H1 (cell line): Measurements from ENCODE around the gene ERP29. TPM values are rescaled to one million over a fixed set of nuclear protein-coding genes. Genes with fewer than 3 reads are reported as not detected.

Source experiments
- CTCF ChIA-PET: fragments of 300-600 bp; sonication (Branson Sonifier 250); formaldehyde crosslinking; loops from one replicate; lab custom pipeline; 2021; ENCODE audit not compliant: partially characterized antibody; lab: Charles Lee
- POLR2A ChIA-PET: fragments of 300-600 bp; sonication (Branson Sonifier 250); formaldehyde crosslinking; loops from one replicate; lab custom pipeline; 2021; ENCODE audit warnings: inconsistent platforms; ENCODE audit not compliant: partially characterized antibody; lab: Charles Lee
- DNase-seq, 2 experiments: peaks; one replicate each; pipeline versions ENCODE4 v3.0.0 to v3.0.0-alpha.2; 2010 to 2022; ENCODE audit warnings: low spot score in 2 of 2, low read depth in 1 of 2, mixed read lengths in 1 of 2
- FAIRE-seq: peaks from 2 replicates; lab custom pipeline; 2011; peaks lifted over from hg19 to GRCh38; lab: Jason Lieb, UNC
- H2AFZ ChIP-seq: 2 replicates; pipeline ENCODE4 v1.8.1; 2012; ENCODE audit warnings: low read length, inconsistent platforms
- H2AK5ac ChIP-seq: 2 replicates; pipeline ENCODE4 v1.6.1; 2013; ENCODE audit warnings: low read depth, low read length
- H2BK120ac ChIP-seq: replicated peaks from 2 replicates; pipeline ENCODE3; 2013; ENCODE audit warnings: low read depth, low read length, inconsistent platforms
- H2BK12ac ChIP-seq: 2 replicates; pipeline ENCODE4 v1.6.1; 2013; ENCODE audit warnings: low read depth, low read length
- H2BK15ac ChIP-seq: 2 replicates; pipeline ENCODE4 v1.6.1; 2013; ENCODE audit warnings: low read length
- H2BK20ac ChIP-seq: 2 replicates; pipeline ENCODE4 v1.6.1; 2013; ENCODE audit warnings: low read length
- H2BK5ac ChIP-seq: 2 replicates; pipeline ENCODE4 v1.6.1; 2013; ENCODE audit warnings: low read depth, low read length
- H3K14ac ChIP-seq: 2 replicates; pipeline ENCODE4 v1.6.1; 2013; ENCODE audit warnings: inconsistent platforms; ENCODE audit not compliant: insufficient read length
- H3K18ac ChIP-seq: 2 replicates; pipeline ENCODE4 v1.6.1; 2013; ENCODE audit warnings: low read length; ENCODE audit errors: extremely low read depth
- H3K23ac ChIP-seq: 2 replicates; pipeline ENCODE4 v1.6.1; 2013; ENCODE audit warnings: inconsistent platforms; ENCODE audit not compliant: insufficient read length
- H3K23me2 ChIP-seq: 2 replicates; pipeline ENCODE4 v1.6.1; 2013; ENCODE audit warnings: low read depth, low read length
- H3K27ac ChIP-seq: 2 replicates; pipeline ENCODE4 v1.6.1; 2011; ENCODE audit warnings: low read depth, low read length, inconsistent platforms
- H3K27me3 ChIP-seq, 4 experiments: replicated peaks in 1 of 4; 1 replicate in 1 of 4; 2 replicates in 3 of 4; pipeline versions ENCODE4 v1.6.1 to v1.8.1; 2011 to 2013; ENCODE audit warnings: low read length in 3 of 4, mild to moderate bottlenecking in 3 of 4, inconsistent platforms in 2 of 4, mixed read lengths in 2 of 4, moderate library complexity in 1 of 4; ENCODE audit not compliant: control insufficient read depth in 3 of 4, insufficient read depth in 3 of 4; ENCODE audit errors: extremely low read depth in 1 of 4
- H3K36me3 ChIP-seq, 4 experiments: 2 replicates each; pipeline versions ENCODE4 v1.6.1 to v1.8.1; 2011 to 2013; ENCODE audit warnings: mild to moderate bottlenecking in 4 of 4, low read length in 3 of 4, moderate library complexity in 2 of 4, control low read depth in 1 of 4, inconsistent platforms in 1 of 4; ENCODE audit not compliant: insufficient read depth in 4 of 4, control insufficient read depth in 2 of 4
- H3K4ac ChIP-seq: replicated peaks from 2 replicates; pipeline ENCODE3; 2013; ENCODE audit warnings: low read length, low read depth, mixed read lengths, inconsistent platforms; ENCODE audit not compliant: insufficient read length
- H3K4me1 ChIP-seq, 4 experiments: replicated peaks in 1 of 4; 1 replicate in 1 of 4; 2 replicates in 3 of 4; pipeline versions ENCODE4 v1.6.1 to v1.8.1; 2011 to 2013; ENCODE audit warnings: low read length in 3 of 4, inconsistent platforms in 2 of 4, mixed read lengths in 1 of 4; ENCODE audit not compliant: insufficient read depth in 4 of 4, control insufficient read depth in 3 of 4
- H3K4me2 ChIP-seq, 2 experiments: 2 replicates each; pipeline versions ENCODE4 v1.6.1 to v1.8.1; 2011 to 2013; ENCODE audit warnings: low read depth in 2 of 2, low read length in 2 of 2, control low read depth in 1 of 2, inconsistent platforms in 1 of 2, mild to moderate bottlenecking in 1 of 2; ENCODE audit not compliant: insufficient read depth in 1 of 2
- H3K4me3 ChIP-seq, 4 experiments: fragments of 200-600, 300-600 bp in 1 of 4; sonication (generic), shearing (Covaris generic), sonication (Bioruptor Twin) in 1 of 4; 2 replicates each; pipeline versions ENCODE4 v1.5.1 to v1.8.1; 2011 to 2016; ENCODE audit warnings: low read length in 4 of 4, low read depth in 3 of 4, control low read depth in 2 of 4, inconsistent platforms in 2 of 4, mild to moderate bottlenecking in 2 of 4, mixed read lengths in 1 of 4, moderate library complexity in 1 of 4; ENCODE audit not compliant: insufficient read depth in 2 of 4; ENCODE audit errors: extremely low read depth in 1 of 4
- H3K56ac ChIP-seq: replicated peaks from 2 replicates; pipeline ENCODE3; 2013; ENCODE audit warnings: low read depth, mild to moderate bottlenecking, mixed read lengths, low read length, inconsistent platforms; ENCODE audit not compliant: insufficient read length
- H3K79me1 ChIP-seq: 2 replicates; pipeline ENCODE4 v1.6.1; 2013; ENCODE audit warnings: low read depth, low read length, control low read depth
- H3K79me2 ChIP-seq, 2 experiments: 2 replicates each; pipeline versions ENCODE4 v1.6.1 to v1.8.1; 2012 to 2013; ENCODE audit warnings: low read length in 2 of 2, mild to moderate bottlenecking in 2 of 2, inconsistent platforms in 1 of 2; ENCODE audit not compliant: insufficient read depth in 2 of 2, control insufficient read depth in 1 of 2
- H3K9ac ChIP-seq, 4 experiments: replicated peaks in 1 of 4; 1 replicate in 1 of 4; 2 replicates in 3 of 4; pipeline versions ENCODE4 v1.6.1 to v1.8.1; 2011 to 2013; ENCODE audit warnings: low read depth in 3 of 4, low read length in 3 of 4, control low read depth in 2 of 4, mild to moderate bottlenecking in 2 of 4, moderate library complexity in 2 of 4, inconsistent platforms in 1 of 4; ENCODE audit errors: extremely low read depth in 1 of 4
- H3K9me3 ChIP-seq, 2 experiments: 2 replicates each; pipeline versions ENCODE4 v1.6.1 to v1.8.1; 2012 to 2013; ENCODE audit warnings: mild to moderate bottlenecking in 2 of 2, moderate library complexity in 2 of 2, control low read depth in 1 of 2, inconsistent platforms in 1 of 2, low read depth in 1 of 2, low read length in 1 of 2, mixed read lengths in 1 of 2; ENCODE audit not compliant: insufficient read depth in 2 of 2
- H4K20me1 ChIP-seq, 2 experiments: replicated peaks in 1 of 2; 2 replicates each; pipeline versions ENCODE3 to v1.8.1; 2011 to 2013; ENCODE audit warnings: inconsistent platforms in 2 of 2, low read length in 2 of 2, mild to moderate bottlenecking in 1 of 2; ENCODE audit not compliant: insufficient read depth in 2 of 2, control insufficient read depth in 1 of 2
- H4K5ac ChIP-seq: 2 replicates; pipeline ENCODE4 v1.6.1; 2013; ENCODE audit warnings: low read length, low read depth, mixed read lengths, inconsistent platforms; ENCODE audit not compliant: insufficient read length
- H4K8ac ChIP-seq: 2 replicates; pipeline ENCODE4 v1.8.0; 2013; ENCODE audit warnings: mild to moderate bottlenecking, moderate library complexity, low read length, inconsistent platforms; ENCODE audit not compliant: insufficient read depth; ENCODE audit errors: extremely low read depth
- H4K91ac ChIP-seq: replicated peaks from 2 replicates; pipeline ENCODE3; 2013; ENCODE audit warnings: low read length, mixed read lengths, inconsistent platforms; ENCODE audit not compliant: insufficient read length
- POLR2AphosphoS5 ChIP-seq: IDR thresholded peaks from 2 replicates; pipeline ENCODE4 v1.6.1; 2011; ENCODE audit warnings: low read depth, low read length
- TAF1 ChIP-seq: IDR thresholded peaks from 2 replicates; pipeline ENCODE4 v1.6.1; 2011; ENCODE audit warnings: mild to moderate bottlenecking, low read depth, low read length
- WGBS, 2 experiments: shearing (Covaris generic) in 1 of 2; methylation state at CpG; one replicate each; pipeline versions ENCODE4 v1.1.6 to v1.1.7; 2013 to 2015; ENCODE audit warnings: low lambda C conversion rate in 2 of 2, mixed read lengths in 2 of 2, inconsistent platforms in 1 of 2, low coverage in 1 of 2, missing lambda C conversion rate in 1 of 2; ENCODE audit not compliant: insufficient replicate concordance in 2 of 2, insufficient coverage in 1 of 2, insufficient read length in 1 of 2; ENCODE audit errors: extremely low coverage in 1 of 2, missing lambda C conversion rate in 1 of 2; 5-methylcytosine and 5-hydroxymethylcytosine counted together
- polyA plus RNA-seq, 7 experiments: library from polyadenylated mRNA; depleted of rRNA in 3 of 7; stranded (reverse) in 5 of 7; unstranded in 2 of 7; fragments of >200 nt in 5 of 7; fragments of 200-250 nt in 2 of 7; gene quantifications; 1 replicate in 5 of 7; 2 replicates in 1 of 7; 4 replicates in 1 of 7; pipeline versions ENCODE4 v1.2.1 to v1.2.3, GENCODE V29; 2011 to 2013; ENCODE audit warnings: missing spikeins in 2 of 7, mixed read lengths in 2 of 7
- total RNA-seq: library from RNA; stranded (reverse); fragmentation: NEBNext Ultra II Directional; extraction: Animal tissue kit (Norgen Biotek cat#: 25700); gene quantifications from 2 replicates; pipeline ENCODE4 v1.2.1, GENCODE V29; 2021

ERP29 gene
- total and polyA plus RNA-seq, 2 of the 8 experiments (the other 6 are each of a cell fraction or from before 2014, with no cell fraction given): 88.7 to 171 TPM

- Histone ChIP-seq H3K36me3 (peaks cover 9 to 62% (median 33%) of the 10 kb centered on the region in 4 experiments), H2BK12ac (no peak overlapping the region), H2BK120ac (no peak overlapping the region), H3K56ac (no peak overlapping the region), H2BK20ac (no peak overlapping the region), H3K4me2 (no peak overlapping the region), H3K9ac (no peak overlapping the region), H4K8ac (no peak overlapping the region), H3K9me3 (no peaks in the 10 kb centered on the region), H3K4me1 (peaks cover 0 to 2% (median 0%) of the 10 kb centered on the region in 4 experiments; a peak in 1 of 7 replicates), H2AK5ac (no peak overlapping the region), H3K27ac (no peak overlapping the region), H2BK15ac (no peak overlapping the region), H4K20me1 (peaks cover 20 to 27% of the 10 kb centered on the region in 2 experiments), H3K14ac (no peak overlapping the region), H3K4ac (no peak overlapping the region), H4K91ac (no peak overlapping the region), H3K27me3 (no peaks in the 10 kb centered on the region), H3K79me2 (peaks cover 0 to 43% of the 10 kb centered on the region in 2 experiments), H4K5ac (no peak overlapping the region), H3K4me3 (no peak overlapping the region), H3K23ac (no peak overlapping the region), H3K23me2 (no peaks in the 10 kb centered on the region), H3K79me1 (peaks cover 21% of the 10 kb centered on the region), H2BK5ac (no peak overlapping the region), H3K18ac (no peak overlapping the region), H2AFZ (no peak overlapping the region)
- POLR2A ChIA-PET: interaction anchor here (0.6 to 5.6 kb wide), 6 partner anchors 8 to 312 kb away, joined by 3 to 88 read pairs (median 4); partner anchors contain the start of genes ERP29 and TMEM116
- CTCF ChIA-PET: interaction anchor here (0.6 to 4.3 kb wide), 6 partner anchors 8 to 268 kb away, joined by 3 to 18 read pairs (median 3); no protein-coding TSS in a partner anchor
- DNase-seq (no peak), FAIRE-seq (no peak)
- TF ChIP-seq TAF1: no peak
- peak; percentile 26; the same call in 1 of the 2 replicates for TF ChIP-seq POLR2AphosphoS5
- 90% methylated on average over 11 of the region's 11 CpGs; no CpG with 5 or more reads in 1 of the 2 experiments for WGBS, 2 experiments
These were observed 9.2 kb downstream of the ERP29 start for GRCh38 chr12:112022241-112023016.
